Common myeloid progenitor, CD34-positive (primary cell): ENCODE results near the gene HABP4.

Experiments used
- CTCF ChIA-PET: fragments of 350-600 bp; sonication (Branson Sonifier 250); formaldehyde crosslinking; loops from one replicate; lab custom pipeline; 2021; ENCODE audit warnings: antibody characterized with exemption; lab: Charles Lee
- POLR2A ChIA-PET: fragments of 350-600 bp; sonication (Branson Sonifier 250); formaldehyde crosslinking; loops from one replicate; lab custom pipeline; 2021; ENCODE audit warnings: antibody characterized with exemption; lab: Charles Lee
- DNase-seq, 3 donors: peaks; one replicate each; pipeline versions ENCODE4 v3.0.0 to v3.0.0-alpha.2; 2013
- H3K27ac ChIP-seq, 2 experiments: 1 replicate in 1 of 2; 2 replicates in 1 of 2; pipeline ENCODE4 v1.7.0; 2013; ENCODE audit warnings: inconsistent platforms in 2 of 2, low read length in 2 of 2, mild to moderate bottlenecking in 2 of 2, low read depth in 1 of 2, moderate library complexity in 1 of 2; ENCODE audit not compliant: severe bottlenecking in 2 of 2, insufficient read depth in 1 of 2, poor library complexity in 1 of 2
- H3K27me3 ChIP-seq, 5 experiments: replicated peaks in 2 of 5; 1 replicate in 3 of 5; 2 replicates in 2 of 5; pipeline versions ENCODE4 v1.6.1 to v1.7.0; 2013; ENCODE audit warnings: low read length in 4 of 5, mild to moderate bottlenecking in 2 of 5, moderate library complexity in 2 of 5, inconsistent platforms in 1 of 5; ENCODE audit not compliant: insufficient read depth in 5 of 5, control insufficient read depth in 4 of 5
- H3K36me3 ChIP-seq, 4 experiments: 1 replicate in 2 of 4; 2 replicates in 2 of 4; pipeline versions ENCODE4 v1.6.1 to v1.7.0; 2013; ENCODE audit warnings: low read length in 3 of 4, control low read depth in 1 of 4, mild to moderate bottlenecking in 1 of 4; ENCODE audit not compliant: control insufficient read depth in 4 of 4, insufficient read depth in 4 of 4
- H3K4me1 ChIP-seq, 4 experiments: 1 replicate in 3 of 4; 2 replicates in 1 of 4; pipeline versions ENCODE4 v1.6.1 to v1.7.1; 2013; ENCODE audit warnings: low read length in 3 of 4, mild to moderate bottlenecking in 3 of 4, control low read depth in 1 of 4, inconsistent platforms in 1 of 4, moderate library complexity in 1 of 4; ENCODE audit not compliant: control insufficient read depth in 4 of 4, insufficient read depth in 4 of 4; ENCODE audit errors: control extremely low read depth in 1 of 4
- H3K4me3 ChIP-seq, 7 experiments: 1 replicate in 4 of 7; 2 replicates in 3 of 7; pipeline versions ENCODE4 v1.5.1 to v1.7.0; 2013; ENCODE audit warnings: mild to moderate bottlenecking in 7 of 7, low read length in 6 of 7, moderate library complexity in 6 of 7, inconsistent platforms in 2 of 7, low read depth in 2 of 7, control low read depth in 1 of 7; ENCODE audit not compliant: insufficient read depth in 4 of 7, control insufficient read depth in 1 of 7; ENCODE audit errors: extremely low read depth in 1 of 7
- H3K9me3 ChIP-seq, 5 experiments: 1 replicate in 4 of 5; 2 replicates in 1 of 5; pipeline versions ENCODE4 v1.6.1 to v1.7.1; 2013; ENCODE audit warnings: low read length in 4 of 5, mild to moderate bottlenecking in 2 of 5, inconsistent platforms in 1 of 5, low read depth in 1 of 5, moderate library complexity in 1 of 5; ENCODE audit not compliant: control insufficient read depth in 4 of 5, insufficient read depth in 2 of 5; ENCODE audit errors: control extremely low read depth in 1 of 5
- WGBS: methylation state at CpG from one replicate; pipeline ENCODE4 v1.1.5; 2013; ENCODE audit not compliant: insufficient coverage; 5-methylcytosine and 5-hydroxymethylcytosine counted together

Gene HABP4

DNA sequence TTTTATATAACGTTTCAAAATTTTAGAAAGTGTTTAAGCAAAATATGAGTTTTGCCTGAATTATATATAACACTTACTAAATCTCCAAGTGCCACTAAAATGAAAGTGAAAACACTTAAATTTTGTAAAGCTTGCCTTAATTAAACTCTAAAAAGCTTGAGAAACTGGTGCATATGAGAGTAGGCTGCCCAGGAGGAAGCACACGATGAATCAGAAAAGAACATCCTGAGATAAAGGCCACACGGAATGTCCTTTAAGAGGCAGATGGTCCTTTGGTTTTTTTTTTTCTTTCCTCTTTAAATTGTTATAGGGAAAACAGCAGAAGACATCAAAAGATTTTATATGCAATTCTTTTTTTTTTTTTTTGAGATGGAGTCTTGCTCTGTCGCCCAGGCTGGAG, 60.3 kb downstream of the HABP4 start:
- ChIA-PET CTCF (no interaction called here), POLR2A (no interaction called here)
- H3K36me3 ChIP-seq = peaks cover 0 to 6% (median 2%) of the 10 kb centered on the region in 4 experiments
- H3K4me3 ChIP-seq = no peak overlapping the region
- no peaks in the 10 kb centered on the region for H3K9me3 ChIP-seq
- no peaks in the 10 kb centered on the region for H3K4me1 ChIP-seq
- no peak overlapping the region for H3K27ac ChIP-seq
- DNase-seq = peak in 2 of 3 donors; percentile 9 to 12
- no CpG with 5 or more reads among the region's 4 CpGs for WGBS
- no peaks in the 10 kb centered on the region for H3K27me3 ChIP-seq

DNA sequence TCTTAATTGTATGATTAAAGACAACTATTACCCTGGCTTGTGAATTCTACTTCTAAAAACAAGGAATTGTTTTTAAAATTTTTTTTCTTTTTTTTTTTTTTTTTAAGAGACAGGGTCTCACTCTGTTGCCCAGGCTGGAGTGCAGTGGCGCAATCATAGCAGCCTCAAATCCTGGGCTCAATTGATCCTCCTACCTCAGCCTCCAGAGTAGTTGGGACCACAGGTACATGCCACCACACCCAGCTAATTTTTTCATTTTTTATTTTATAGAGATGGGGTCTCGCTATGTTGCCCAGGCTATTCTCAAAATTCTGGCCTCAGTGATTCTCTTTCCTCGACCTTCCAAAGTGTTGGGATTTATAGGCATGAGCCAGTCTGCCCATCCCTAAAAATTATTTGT, 62.3 kb downstream of the HABP4 start:
- Histone ChIP-seq H3K9me3 (no peaks in the 10 kb centered on the region), H3K27me3 (no peaks in the 10 kb centered on the region), H3K4me1 (no peaks in the 10 kb centered on the region), H3K36me3 (peaks cover 0 to 6% (median 2%) of the 10 kb centered on the region in 4 experiments), H3K4me3 (no peak overlapping the region), H3K27ac (no peak overlapping the region)
- CTCF ChIA-PET = no interaction called here
- DNase-seq = no peak
- POLR2A ChIA-PET = no interaction called here
- no CpG with 5 or more reads among the region's 3 CpGs for WGBS

DNA sequence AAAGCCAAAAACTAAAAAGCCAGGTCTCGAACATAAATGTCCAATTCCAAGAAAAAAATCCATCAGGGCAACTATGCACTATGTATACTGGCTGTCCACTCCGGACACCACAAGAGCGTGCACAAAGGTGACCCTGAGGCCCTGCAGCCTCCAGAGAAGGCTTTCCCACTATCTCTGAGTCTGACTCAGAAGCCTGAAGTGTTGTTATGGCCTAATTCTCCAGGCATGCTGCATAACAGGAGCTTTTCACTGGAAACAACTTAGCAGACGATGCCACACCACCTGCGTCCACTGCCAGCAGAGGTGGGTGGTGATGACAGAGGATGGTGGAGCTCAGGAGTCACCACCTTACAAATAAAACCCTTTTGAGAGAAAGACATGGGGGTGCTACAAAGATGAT, 63.7 kb downstream of the HABP4 start:
- Histone ChIP-seq H3K9me3 (no peaks in the 10 kb centered on the region), H3K36me3 (peaks cover 0 to 6% (median 2%) of the 10 kb centered on the region in 4 experiments), H3K4me1 (no peaks in the 10 kb centered on the region), H3K4me3 (no peak overlapping the region), H3K27me3 (no peaks in the 10 kb centered on the region), H3K27ac (no peak overlapping the region)
- ChIA-PET POLR2A (no interaction called here), CTCF (no interaction called here)
- 100% methylated on average over 2 of the region's 5 CpGs for WGBS
- no peak for DNase-seq

DNA sequence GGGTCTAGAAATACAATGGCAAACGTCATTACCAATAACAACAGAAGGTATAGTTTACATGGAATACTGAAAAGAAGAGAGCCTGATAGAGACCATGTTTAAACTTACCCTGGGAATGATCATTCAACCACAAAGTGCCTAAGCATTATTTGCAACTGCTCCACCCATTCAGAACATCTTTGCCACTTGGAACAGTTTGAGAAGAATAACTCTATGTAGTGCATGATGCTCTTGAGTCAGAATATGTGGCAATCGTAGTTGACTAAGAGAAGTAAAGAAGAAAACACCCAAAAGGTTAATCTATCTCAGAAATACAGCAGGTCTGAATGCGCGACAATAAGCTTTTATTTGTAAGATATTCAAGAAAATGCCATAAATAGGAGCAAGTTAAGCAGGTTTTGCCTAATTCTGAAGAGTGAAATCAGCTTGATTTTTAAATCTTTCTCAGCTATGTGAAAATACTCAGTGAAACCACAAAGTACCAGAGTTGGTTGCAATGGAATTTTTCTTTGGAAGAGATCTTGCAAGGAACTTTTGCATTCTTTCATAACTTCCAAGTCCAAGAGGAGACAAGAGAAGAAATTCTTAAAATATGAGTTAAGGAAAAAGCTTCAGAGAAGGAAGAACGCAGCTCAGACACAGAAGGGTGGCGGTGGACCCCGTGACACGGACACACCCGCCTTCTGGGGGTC, 64.3 kb downstream of the HABP4 start:
- no peak for DNase-seq
- CTCF ChIA-PET = interaction anchor here (0.7 kb wide), 1 partner anchor 17 kb away, joined by 3 read pairs; no protein-coding TSS in a partner anchor
- no peaks in the 10 kb centered on the region for H3K27me3 ChIP-seq
- no peaks in the 10 kb centered on the region for H3K9me3 ChIP-seq
- 95% methylated on average over 5 of the region's 9 CpGs for WGBS
- H3K36me3 ChIP-seq = peaks cover 0 to 6% (median 2%) of the 10 kb centered on the region in 4 experiments
- POLR2A ChIA-PET = no interaction called here
- no peaks in the 10 kb centered on the region for H3K4me1 ChIP-seq
- H3K27ac ChIP-seq = no peak overlapping the region
- no peak overlapping the region for H3K4me3 ChIP-seq

DNA sequence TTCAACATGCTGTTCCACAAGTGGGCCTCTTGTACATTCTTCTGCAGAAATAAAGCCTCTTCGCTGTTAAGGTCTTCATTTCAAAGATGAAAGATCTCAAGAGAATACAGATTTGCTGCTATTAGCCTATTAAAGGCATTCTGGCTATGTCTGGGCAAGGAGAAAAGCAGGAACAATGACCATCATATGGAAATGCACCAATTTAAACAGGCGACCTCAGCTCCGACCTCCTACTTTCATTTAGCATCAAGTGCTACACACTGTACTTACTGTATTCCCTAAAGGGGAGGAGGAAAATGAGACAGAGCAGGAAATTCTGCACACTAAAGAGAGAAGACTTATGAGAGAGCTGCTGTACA, 64.8 kb downstream of the HABP4 start:
- ChIA-PET POLR2A (no interaction called here), CTCF (interaction anchor here (0.7 kb wide), 1 partner anchor 17 kb away, joined by 3 read pairs; no protein-coding TSS in a partner anchor)
- H3K27me3 ChIP-seq = no peaks in the 10 kb centered on the region
- no peak overlapping the region for H3K27ac ChIP-seq
- peaks cover 0 to 6% (median 2%) of the 10 kb centered on the region in 4 experiments for H3K36me3 ChIP-seq
- no CpG with 5 or more reads among the region's 3 CpGs for WGBS
- no peak for DNase-seq
- H3K4me3 ChIP-seq = no peak overlapping the region
- H3K9me3 ChIP-seq = no peaks in the 10 kb centered on the region
- H3K4me1 ChIP-seq = no peaks in the 10 kb centered on the region

DNA sequence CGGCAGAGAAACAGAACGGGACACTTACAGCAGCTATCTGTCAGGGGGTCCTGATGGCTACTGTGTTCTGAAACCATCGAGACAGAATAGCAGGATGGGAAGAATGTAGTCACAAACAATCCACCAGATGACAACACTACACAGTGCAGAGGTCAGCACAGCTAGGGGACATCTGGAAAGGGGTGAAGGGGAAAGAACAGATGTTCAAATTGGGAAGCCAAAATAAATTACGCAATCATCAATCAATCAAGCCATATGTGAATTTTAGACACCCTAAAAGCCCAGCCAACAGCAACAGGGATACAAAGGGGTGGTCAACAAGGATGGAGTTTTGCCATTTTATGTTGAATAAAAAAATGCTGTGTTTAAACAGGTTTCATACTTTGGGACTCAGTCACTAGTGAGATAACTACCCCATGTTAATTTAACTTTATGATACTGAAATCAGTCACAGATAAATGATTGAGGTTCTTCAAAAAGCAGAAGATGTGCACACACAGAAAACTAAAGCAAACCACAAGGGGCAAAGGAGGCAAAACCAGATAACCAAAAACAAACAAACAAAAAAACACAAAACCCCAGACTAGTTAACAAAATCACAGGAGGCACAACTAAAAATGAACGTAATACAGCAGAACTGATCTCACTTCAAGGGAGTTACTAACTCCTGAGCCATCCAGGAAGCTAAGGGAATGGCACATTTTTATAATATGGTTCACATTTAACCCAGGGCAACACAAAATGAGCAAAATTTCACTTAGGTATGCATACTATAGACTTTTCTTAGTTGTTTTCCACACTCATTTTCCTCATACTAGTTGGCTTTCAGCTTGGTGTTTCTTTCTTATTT, 65.9 kb downstream of the HABP4 start:
- Histone ChIP-seq H3K36me3 (peaks cover 0 to 6% (median 2%) of the 10 kb centered on the region in 4 experiments), H3K27me3 (no peaks in the 10 kb centered on the region), H3K4me3 (no peak overlapping the region), H3K4me1 (no peaks in the 10 kb centered on the region), H3K27ac (no peak overlapping the region), H3K9me3 (no peaks in the 10 kb centered on the region)
- DNase-seq = peak in 2 of 3 donors; percentile 6 to 11
- CTCF ChIA-PET = no interaction called here
- POLR2A ChIA-PET = no interaction called here
- 100% methylated on average over 2 of the region's 5 CpGs for WGBS

DNA sequence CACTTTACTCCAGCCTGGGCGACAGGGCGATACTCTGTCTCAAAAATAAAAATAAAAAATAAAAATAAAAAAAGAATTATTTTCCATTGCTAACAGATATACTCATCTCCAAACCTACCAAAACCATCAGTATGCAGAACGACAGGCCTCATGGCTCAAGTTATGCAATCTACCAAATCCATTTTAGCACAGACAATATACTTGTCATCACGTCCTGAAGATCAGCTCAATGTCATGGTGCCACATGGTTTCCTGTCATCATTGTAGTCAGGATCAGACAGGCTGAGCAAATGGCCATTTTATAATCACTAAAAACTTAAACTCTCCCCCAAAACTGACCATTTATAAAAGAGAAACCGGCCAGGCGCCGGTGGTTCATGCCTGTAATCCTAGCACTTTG, 69.1 kb downstream of the HABP4 start:
- no peaks in the 10 kb centered on the region for H3K27me3 ChIP-seq
- CTCF ChIA-PET = no interaction called here
- no peak for DNase-seq
- POLR2A ChIA-PET = no interaction called here
- H3K4me1 ChIP-seq = peaks cover 0 to 4% (median 0%) of the 10 kb centered on the region in 4 experiments
- H3K36me3 ChIP-seq = peaks cover 0 to 3% (median under 1%) of the 10 kb centered on the region in 4 experiments
- no peak overlapping the region for H3K27ac ChIP-seq
- H3K4me3 ChIP-seq = no peak overlapping the region
- WGBS = 96% methylated on average over 5 of the region's 7 CpGs
- H3K9me3 ChIP-seq = no peaks in the 10 kb centered on the region
